Gastroesophageal sphincter (tissue), 4 donors: Measurements from ENCODE around the gene PADI2. TPM values are rescaled to one million over a fixed set of nuclear protein-coding genes. Genes with fewer than 3 reads are reported as not detected.

ENCODE experiments used
- ATAC-seq: fragments of 150-250 bp; one replicate; pipeline ENCODE4 v1.9.1; 2016; ENCODE audit warnings: mild to moderate bottlenecking, moderate library complexity
- H3K27ac ChIP-seq, 4 donors: fragments of 200-600 bp; sonication (generic) in 3 of 4; 1 replicate in 3 of 4; 2 replicates in 1 of 4; pipeline ENCODE4 v1.5.1; 2016 to 2019
- H3K27me3 ChIP-seq: fragments of 200-600 bp; sonication (generic); one replicate; pipeline ENCODE4 v1.5.1; 2019
- H3K36me3 ChIP-seq, 2 donors: fragments of 200-600 bp; sonication (generic); one replicate each; pipeline ENCODE4 v1.5.1; 2019; ENCODE audit warnings: control low read depth in 1 of 2
- H3K4me1 ChIP-seq, 3 donors: fragments of 200-600 bp; sonication (generic); 1 replicate in 2 of 3; 2 replicates in 1 of 3; pipeline ENCODE4 v1.5.1; 2016 to 2019; ENCODE audit warnings: control low read depth in 2 of 3
- H3K4me3 ChIP-seq, 2 donors: fragments of 200-600 bp; sonication (generic); one replicate each; pipeline ENCODE4 v1.5.1; 2019; ENCODE audit warnings: mild to moderate bottlenecking in 1 of 2, moderate library complexity in 1 of 2
- H3K9me3 ChIP-seq, 3 donors: fragments of 200-600 bp; sonication (generic); one replicate each; pipeline ENCODE4 v1.5.1; 2017 to 2019; ENCODE audit warnings: control low read depth in 2 of 3
- CTCF ChIP-seq, 4 experiments: fragments of 200-600 bp in 2 of 4; fragments of 450-650 bp in 2 of 4; sonication (generic) in 1 of 4; IDR thresholded peaks; one replicate each; pipeline ENCODE4 v1.5.1; 2017 to 2019; ENCODE audit warnings: antibody characterized with exemption in 4 of 4, mild to moderate bottlenecking in 2 of 4, moderate library complexity in 2 of 4
- EP300 ChIP-seq: sonication (generic); formaldehyde crosslinking; IDR thresholded peaks from one replicate; pipeline ENCODE4 v1.6.1; 2017; ENCODE audit warnings: antibody characterized with exemption, mild to moderate bottlenecking
- POLR2A ChIP-seq, 2 donors: fragments of 450-650 bp; IDR thresholded peaks; one replicate each; pipeline ENCODE4 v1.6.1; 2017; ENCODE audit warnings: antibody characterized with exemption in 2 of 2, mild to moderate bottlenecking in 2 of 2, moderate library complexity in 1 of 2
- POLR2AphosphoS5 ChIP-seq: sonication (generic); formaldehyde crosslinking; IDR thresholded peaks from one replicate; pipeline ENCODE4 v1.6.1; 2017; ENCODE audit warnings: antibody characterized with exemption
- WGBS, 2 donors: methylation state at CpG; one replicate each; pipeline ENCODE4 v1.1.5; 2018; ENCODE audit warnings: low coverage in 1 of 2; 5-methylcytosine and 5-hydroxymethylcytosine counted together
- total RNA-seq, 4 donors: library from RNA; depleted of rRNA; stranded (reverse); fragments of >200 nt; gene quantifications; one replicate each; pipeline ENCODE4 v1.1.0, GENCODE V29; 2016

PADI2 gene
- total RNA-seq, 4 donors from 2014 or later, result 0.12 to 1.9 (median 0.58) TPM

GRCh38 chr1:17120962-17121837 is 1.9 kb upstream of the PADI2 start:
- Histone ChIP-seq H3K27me3 (peaks cover 44% of the 10 kb centered on the region), H3K4me1 (peaks cover 0 to 23% (median 13%) of the 10 kb centered on the region in 3 donors), H3K36me3 (no peaks in the 10 kb centered on the region), H3K9me3 (no peaks in the 10 kb centered on the region), H3K27ac (no peak overlapping the region), H3K4me3 (no peak overlapping the region)
- ATAC-seq, result no peak
- TF ChIP-seq EP300, result no peak
- TF ChIP-seq CTCF (IDR thresholded peaks at IDR 0.05), result no peak
- TF ChIP-seq POLR2A (IDR thresholded peaks at IDR 0.05), result no peak
- no peak for TF ChIP-seq POLR2AphosphoS5
- 87% methylated on average over 3 of the region's 23 CpGs; no CpG with 5 or more reads in 1 of the 2 donors for WGBS, 2 donors

GRCh38 chr1:17120481-17120877 is 1.2 kb upstream of the PADI2 start:
- no peak for ATAC-seq
- no peaks in the 10 kb centered on the region for H3K9me3 ChIP-seq
- H3K27ac ChIP-seq, result no peak overlapping the region
- 100% methylated on average over 3 to 4 of the region's 5 CpGs for WGBS, 2 donors
- TF ChIP-seq CTCF (IDR thresholded peaks at IDR 0.05) (no peak), POLR2A (IDR thresholded peaks at IDR 0.05) (no peak), POLR2AphosphoS5 (no peak), EP300 (no peak)
- H3K36me3 ChIP-seq, result no peaks in the 10 kb centered on the region
- no peak overlapping the region for H3K4me3 ChIP-seq
- H3K27me3 ChIP-seq, result peaks cover 47% of the 10 kb centered on the region
- H3K4me1 ChIP-seq, result peaks cover 0 to 19% (median 10%) of the 10 kb centered on the region in 3 donors

- no peaks in the 10 kb centered on the region for H3K9me3 ChIP-seq
- 37 to 58% methylated on average over 5 to 15 of the region's 20 CpGs for WGBS, 2 donors
- TF ChIP-seq POLR2A (IDR thresholded peaks at IDR 0.05), result no peak
- no peak for TF ChIP-seq CTCF (IDR thresholded peaks at IDR 0.05)
- TF ChIP-seq EP300, result no peak
- TF ChIP-seq POLR2AphosphoS5, result no peak
- ATAC-seq, result no peak
- H3K27ac ChIP-seq, result no peak overlapping the region
- H3K27me3 ChIP-seq, result peaks cover 53% of the 10 kb centered on the region
- peak overlapping the region in 1 of 2 donors; percentile 43 for H3K4me3 ChIP-seq
- no peaks in the 10 kb centered on the region for H3K36me3 ChIP-seq
- H3K4me1 ChIP-seq, result peaks cover 0 to 19% (median 10%) of the 10 kb centered on the region in 3 donors
These were observed 676 bp upstream of the PADI2 start for GRCh38 chr1:17119773-17120480.

GRCh38 chr1:17118706-17119075 is 560 bp downstream of the PADI2 start:
- Histone ChIP-seq H3K4me1 (peaks cover 0 to 19% (median 10%) of the 10 kb centered on the region in 3 donors), H3K9me3 (no peaks in the 10 kb centered on the region), H3K27me3 (peaks cover 53% of the 10 kb centered on the region), H3K4me3 (peak overlapping the region in 1 of 2 donors; percentile 43), H3K36me3 (no peaks in the 10 kb centered on the region), H3K27ac (no peak overlapping the region)
- WGBS, 2 donors, result 12 to 19% methylated on average over 3 to 6 of the region's 14 CpGs
- TF ChIP-seq EP300, result no peak
- TF ChIP-seq POLR2A (IDR thresholded peaks at IDR 0.05), result no peak
- no peak for TF ChIP-seq CTCF (IDR thresholded peaks at IDR 0.05)
- TF ChIP-seq POLR2AphosphoS5, result no peak
- no peak for ATAC-seq
